GM19193 (cell line): Measurements from ENCODE around the gene NSD1.

Experiments
- POLR2A ChIP-seq: IDR thresholded peaks from 4 replicates; pipeline ENCODE4 v1.6.1; 2011; ENCODE audit not compliant: insufficient read depth, insufficient read length; ENCODE audit errors: extremely low read depth

The NSD1 gene

DNA sequence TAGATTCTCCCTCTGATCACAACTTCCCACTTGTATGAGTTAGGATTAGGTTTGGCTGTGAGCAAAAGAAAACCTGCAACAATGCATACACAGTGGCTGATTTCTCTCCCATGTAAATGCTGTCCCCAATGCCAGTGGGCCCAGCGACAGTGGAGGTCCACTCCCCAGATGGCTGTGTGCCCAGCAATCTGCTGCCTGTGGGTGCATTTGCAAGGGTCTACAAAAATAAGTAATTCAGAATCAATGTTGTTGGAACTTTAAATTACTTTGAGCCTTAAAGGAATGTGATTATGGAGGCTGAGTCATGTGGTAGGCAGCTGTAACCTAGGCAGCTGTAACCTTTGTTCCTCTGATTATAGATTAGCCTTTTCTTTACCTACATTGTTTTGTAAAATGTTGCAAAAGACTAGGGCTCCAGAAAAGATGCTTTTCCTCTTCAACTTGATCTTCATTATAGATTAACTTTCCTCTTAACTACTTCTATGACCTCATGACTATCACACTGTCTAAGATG lies 192.4 kb downstream of the NSD1 start:
- no peak for TF ChIP-seq POLR2A

DNA sequence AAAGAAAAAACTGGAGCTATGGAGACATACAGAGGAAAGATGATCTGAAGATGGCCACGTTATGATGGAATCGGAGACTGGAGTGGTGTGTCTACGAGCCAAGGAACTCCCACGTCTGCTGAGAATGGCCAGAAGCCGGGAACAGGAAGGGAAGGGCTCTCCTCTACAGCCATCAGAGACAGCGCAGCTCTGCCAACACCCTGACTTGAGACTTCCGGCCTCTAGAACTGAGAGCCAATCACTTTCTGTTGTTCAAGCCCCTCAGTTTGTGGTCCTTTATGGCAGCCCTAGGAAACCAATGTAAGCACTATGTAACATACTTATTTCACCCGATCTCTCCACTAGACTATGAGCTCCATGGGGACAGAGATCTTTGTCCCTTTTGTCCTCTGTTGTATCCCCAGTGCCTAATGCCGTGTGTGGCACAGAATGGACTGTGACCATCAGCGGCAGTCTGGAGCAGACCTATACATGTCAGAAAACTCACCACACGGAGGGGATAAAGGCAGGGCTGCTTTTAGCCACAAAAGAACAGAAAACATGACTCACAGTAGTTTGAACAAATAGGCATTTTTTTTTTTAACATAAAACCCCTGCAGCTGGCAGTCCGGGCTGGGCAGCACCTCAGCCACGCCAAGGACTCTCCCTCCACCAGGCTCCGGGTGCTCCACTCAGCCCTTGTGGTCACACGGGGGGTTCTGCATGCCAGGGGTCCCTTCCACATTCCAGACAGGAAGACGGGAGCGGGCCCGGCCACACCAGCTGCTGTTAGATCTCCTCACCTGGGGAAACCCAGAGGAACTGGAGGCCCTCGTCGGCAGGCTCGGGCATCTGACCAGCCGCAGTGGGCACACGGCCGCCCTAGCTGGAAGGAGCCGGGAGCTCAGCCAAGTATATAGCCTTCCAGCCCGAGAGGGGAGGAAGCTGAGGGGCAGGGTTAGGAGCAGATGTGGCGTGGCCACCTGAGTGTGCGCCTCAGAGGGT lies 194.3 kb downstream of the NSD1 start:
- TF ChIP-seq POLR2A, result no peak

DNA sequence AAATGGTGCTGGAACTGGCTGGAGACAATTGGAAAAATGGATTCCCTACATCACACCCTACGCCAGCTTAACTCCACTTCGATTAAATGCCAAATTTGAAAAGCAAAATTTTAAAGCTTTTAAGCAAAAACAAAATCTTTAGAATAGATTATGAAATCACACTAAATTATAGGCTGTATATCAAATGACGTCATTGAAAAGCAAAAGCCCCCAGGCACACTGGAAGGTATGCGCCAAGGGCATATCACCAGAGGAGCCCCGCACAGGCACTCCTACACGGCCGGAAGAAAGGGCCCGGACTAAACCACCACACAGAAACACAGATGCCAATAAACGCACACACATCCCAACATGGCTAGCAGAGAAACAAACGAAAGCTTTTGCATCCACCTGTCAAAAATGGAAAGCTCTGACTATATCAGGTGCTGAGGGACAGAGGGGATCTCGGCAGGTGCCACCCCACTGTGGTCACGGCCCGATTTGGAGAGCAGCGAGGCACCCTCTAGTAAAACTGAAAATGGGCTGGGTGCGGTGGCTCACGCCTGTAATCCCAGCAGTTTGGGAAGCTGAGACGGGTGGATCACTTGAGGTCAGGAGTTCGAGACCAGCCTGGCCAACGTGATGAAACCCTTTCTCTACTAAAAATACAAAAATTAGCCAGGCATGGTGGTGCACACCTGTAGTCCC lies 195.1 kb downstream of the NSD1 start:
- no peak for TF ChIP-seq POLR2A

DNA sequence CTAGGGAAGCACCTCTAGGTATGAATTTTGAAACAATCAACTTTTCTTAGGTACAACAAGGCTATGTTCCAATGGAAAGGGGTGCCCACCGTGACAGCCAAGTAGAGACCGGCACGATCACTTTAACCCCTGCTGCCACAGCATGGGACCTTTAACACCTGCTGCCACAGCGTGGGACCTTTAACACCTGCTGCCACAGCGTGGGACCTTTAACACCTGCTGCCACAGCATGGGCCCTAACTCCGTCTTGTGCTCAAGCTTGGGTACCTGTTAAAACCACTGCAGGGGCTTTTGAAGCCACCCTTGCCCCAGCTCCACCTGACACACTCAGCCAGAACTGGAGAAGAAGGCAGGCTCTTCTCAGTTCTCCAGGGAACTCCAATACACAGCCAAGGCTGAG lies 196.3 kb downstream of the NSD1 start:
- no peak for TF ChIP-seq POLR2A

DNA sequence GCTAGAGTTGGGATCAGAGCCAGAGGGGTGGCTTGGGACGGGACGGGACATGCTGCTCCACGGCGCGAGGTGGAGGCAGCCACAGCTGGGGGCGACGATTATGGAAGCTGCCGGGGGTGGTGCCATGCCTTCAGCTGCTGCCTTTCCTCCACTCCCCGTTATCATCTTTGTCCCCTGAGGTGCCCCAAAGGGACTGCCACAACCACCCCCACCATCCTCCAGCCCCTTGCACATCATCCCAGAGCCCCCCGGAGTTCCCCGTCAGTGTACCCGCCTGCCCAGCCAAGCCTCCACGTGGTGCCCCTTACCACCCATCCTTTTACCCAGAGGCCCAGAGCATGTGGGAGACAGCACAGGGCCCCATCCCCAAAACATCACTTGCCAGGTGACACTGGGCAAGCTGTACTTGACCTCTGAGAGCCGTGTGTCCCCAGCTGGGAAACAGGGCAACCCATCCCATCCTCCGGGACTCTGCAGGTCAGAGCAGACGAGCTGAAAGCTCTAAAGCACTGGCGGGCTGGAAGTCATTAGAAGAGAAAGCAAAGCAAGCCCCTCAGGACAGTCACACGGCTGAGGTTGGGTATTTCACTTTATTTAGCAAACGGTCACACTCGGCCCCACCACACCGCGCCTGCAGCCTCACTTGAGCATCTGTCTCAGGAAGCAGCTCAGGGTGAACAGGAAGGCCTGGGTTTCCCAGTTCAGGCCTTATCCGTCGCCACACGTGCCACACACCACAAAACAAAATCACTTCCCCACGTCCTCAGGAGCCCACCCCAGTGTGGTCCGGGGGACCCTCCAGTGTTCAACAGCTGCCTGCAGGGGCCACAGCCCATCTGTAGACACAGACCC lies 197.6 kb downstream of the NSD1 start:
- TF ChIP-seq POLR2A, result no peak

DNA sequence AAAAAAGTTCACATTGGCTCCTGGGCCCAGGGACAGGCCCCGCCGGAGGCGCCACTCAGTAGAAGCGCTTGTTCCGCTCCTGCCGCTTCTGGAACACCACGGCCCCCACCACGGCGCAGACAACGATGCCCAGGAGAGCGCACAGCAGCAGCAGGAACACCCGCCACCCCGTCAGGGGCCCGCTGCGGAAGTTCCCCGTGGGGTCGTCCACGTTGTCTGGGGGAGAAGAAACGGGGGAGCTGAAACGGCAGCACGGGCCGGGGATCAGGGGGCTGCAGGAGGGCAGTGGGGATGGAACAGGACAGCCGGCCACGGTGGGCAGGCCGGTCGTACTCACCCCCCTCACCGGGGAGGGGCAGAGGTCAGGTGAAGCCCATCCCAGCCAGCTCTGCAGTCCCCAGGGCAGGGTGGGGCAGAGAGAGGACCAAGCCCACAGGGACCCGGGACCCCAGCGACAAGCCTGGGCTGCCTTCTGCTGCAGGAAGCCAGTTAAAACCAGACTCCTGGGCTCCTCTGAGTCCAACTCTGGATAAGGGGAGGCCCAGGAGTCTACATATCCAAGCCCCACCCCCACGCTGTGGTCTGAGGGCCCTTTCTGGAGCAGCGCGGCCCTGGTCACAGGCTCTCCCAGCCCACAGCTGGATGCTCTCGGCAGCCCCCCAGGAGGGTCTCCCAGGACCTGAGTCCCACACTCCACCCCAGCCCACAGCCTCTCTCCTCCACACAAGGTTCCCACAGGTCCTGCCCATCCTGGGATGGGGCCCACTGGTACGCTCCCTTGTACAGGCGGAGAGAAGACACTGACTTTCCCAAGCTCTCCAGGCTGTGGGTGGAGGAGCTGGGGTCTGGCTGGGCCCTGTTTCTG lies 198.7 kb downstream of the NSD1 start:
- no peak for TF ChIP-seq POLR2A

DNA sequence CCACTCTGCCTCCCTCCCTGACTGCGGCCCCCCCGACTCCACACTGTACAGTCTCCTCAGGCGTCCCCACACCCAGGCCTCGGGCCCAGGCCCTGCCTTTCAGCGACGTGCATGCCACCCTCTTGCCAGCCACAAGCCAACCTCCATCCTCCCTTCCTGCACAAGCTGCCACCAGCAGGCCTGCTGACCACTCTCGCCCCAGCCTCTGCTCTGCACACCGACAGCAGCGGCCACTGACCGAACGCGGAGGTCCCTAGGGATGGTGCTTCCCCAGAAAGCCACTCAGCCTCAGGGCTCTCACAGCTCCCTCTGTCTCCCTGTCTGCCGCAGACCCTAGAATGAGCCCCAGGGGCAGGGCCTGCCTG lies 199.3 kb downstream of the NSD1 start:
- TF ChIP-seq POLR2A, result no peak

DNA sequence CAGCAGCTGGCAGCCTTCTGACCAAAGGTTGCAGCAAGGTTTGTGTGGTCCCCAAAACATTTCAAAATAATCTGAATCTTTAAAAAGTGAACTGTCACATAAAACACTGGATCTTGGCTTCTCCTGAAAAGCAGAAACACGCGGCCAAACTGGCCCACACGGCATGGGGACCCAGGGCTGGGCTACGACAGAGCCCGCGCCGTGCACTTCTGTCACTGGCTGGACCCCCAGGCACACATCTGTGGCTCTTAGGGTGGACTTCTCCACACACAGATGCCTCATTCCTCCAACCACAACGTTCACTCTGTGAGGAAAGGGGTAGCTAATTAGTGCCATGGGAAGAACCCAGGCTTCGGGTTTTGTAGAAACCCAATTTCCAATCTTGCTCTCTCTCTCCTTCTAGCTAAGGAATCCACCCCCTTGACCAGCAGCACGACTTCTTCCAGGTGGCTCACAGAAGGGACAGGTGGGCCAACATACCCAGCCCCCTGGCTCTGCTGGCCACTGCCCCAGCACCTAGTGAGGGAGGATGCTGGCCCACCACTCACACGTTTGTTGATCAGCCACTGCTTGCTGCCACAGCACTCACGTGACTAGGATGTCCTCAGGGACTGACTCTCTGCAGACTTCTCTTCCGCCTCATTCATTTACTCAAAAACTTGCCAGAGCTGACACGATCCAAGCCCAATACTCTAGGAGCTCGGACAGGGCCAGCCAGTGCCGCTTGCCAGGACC lies 200.0 kb downstream of the NSD1 start:
- TF ChIP-seq POLR2A, result no peak

DNA sequence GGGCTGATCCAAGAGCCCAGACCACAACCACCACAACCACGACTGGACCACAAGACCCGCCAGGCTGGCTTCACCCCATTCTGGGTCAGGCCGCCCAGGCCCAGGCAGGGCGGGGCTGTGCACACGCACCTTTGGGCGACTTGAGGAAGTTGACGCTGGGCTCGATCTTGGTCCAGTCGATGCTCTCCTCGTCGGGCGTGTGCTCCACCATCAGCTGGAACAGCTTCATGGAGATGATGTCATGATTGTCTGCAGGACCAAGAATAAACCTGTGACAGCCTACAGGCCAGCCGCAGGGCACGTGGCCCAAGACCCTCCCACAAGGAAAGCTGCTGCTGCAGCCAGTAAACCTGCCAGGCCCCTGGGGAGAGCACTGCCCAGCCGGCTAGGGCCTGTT lies 200.6 kb downstream of the NSD1 start:
- no peak for TF ChIP-seq POLR2A

DNA sequence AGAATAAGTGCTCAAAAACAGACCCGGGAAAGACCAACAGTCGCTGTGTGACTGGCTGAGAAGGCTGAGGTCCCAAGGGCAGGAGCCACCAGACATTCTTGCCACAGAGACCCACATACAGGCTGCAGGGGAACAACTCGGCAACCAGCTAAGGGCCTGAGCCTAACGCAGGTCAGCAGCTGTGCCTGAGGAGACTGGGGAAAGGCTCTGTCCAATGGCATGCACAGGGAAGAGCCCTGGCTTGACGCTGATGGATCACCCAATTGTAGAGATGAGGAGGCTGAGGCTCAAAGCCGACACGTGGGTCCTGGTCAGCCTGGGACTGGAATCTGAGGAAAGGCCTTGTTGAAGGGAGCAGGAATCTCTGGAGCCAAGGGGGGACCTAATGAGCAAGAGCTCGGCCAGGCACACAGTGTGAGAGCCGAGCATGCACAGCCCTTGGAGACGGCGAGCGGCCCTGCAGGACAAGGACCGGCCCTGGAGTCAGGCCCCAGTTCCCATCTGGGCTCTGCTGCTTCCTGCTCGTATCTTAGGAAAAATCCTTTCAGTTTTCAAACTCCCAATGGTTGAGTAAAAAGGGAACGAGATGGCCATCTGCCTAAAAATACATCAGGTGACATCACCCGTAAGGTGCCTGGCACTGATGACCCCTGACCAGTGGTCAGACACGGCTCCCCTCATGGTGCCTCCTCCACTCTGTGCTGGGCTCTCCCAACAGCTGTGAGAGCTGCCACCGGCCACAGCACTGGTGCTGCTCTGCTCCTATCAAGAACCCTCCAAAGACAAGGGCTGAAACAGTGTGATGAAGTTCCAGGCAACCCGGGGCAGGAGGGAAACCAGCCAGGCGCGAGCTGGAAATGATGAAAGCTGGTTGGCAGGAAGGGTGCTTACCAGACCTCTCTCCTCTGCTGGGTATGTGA lies 201.5 kb downstream of the NSD1 start:
- no peak for TF ChIP-seq POLR2A

DNA sequence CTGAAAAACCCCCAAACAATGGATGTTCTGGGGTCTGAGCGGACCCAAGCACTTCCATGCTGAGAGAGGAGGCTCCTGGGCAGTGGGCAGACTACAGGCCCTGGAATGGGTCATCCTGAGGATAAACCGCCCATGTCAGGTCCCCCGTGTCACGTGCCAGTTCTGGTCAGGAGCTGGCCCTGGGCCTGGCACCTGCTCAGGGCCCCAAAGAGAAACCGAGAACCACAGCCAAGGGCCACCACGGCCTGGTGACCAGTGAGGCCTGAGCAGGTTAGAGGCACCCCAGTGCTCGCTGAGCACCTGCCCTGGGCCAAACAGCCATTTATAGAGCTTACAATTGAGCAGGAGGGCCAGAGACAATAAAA lies 202.1 kb downstream of the NSD1 start:
- no peak for TF ChIP-seq POLR2A

DNA sequence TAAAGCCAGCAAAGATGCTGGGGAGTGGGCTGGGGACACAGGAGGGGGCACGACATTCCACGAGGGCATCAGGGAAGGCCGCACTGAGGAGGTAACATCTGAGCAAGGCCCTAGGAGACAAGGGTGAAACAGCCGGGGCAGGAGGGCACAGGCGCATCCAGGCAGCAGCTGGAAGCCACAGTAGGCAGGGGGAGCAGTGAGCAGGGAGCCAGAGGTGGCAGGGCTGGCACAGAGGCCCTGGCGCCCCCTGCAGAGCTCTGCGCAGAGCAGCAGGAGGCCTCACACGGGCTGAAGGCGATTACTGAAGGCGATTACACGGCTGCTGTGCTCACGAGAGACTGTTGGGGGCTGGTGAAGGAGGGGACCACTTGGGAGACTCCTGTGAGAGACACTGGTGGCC lies 202.5 kb downstream of the NSD1 start:
- TF ChIP-seq POLR2A, result no peak
